CD4-positive, alpha-beta memory T cell (primary cell): Measurements from ENCODE around the gene DLGAP1. TPM values are rescaled to one million over a fixed set of nuclear protein-coding genes. Genes with fewer than 3 reads are reported as not detected.
A peak's percentile ranks its signal among the peaks of the same experiment; 100 is the strongest.

Experiments used
- CTCF ChIA-PET: fragments of 350-600 bp; sonication (Branson Sonifier 250); formaldehyde crosslinking; loops from one replicate; lab custom pipeline; 2021; ENCODE audit warnings: inconsistent platforms; ENCODE audit not compliant: partially characterized antibody; lab: Charles Lee
- POLR2A ChIA-PET: fragments of 350-600 bp; sonication (Branson Sonifier 250); formaldehyde crosslinking; loops from one replicate; lab custom pipeline; 2021; ENCODE audit not compliant: partially characterized antibody; lab: Charles Lee
- DNase-seq, 5 donors: peaks; one replicate each; pipeline versions ENCODE4 v3.0.0 to v3.0.0-alpha.2; 2020 to 2022; ENCODE audit warnings: mixed read lengths in 1 of 5
- H3K27ac ChIP-seq: one replicate; pipeline ENCODE4 v1.7.0; 2013; ENCODE audit warnings: low read depth, low read length
- H3K27me3 ChIP-seq: 2 replicates; pipeline ENCODE4 v1.7.0; 2013; ENCODE audit warnings: mild to moderate bottlenecking, low read length, moderate library complexity; ENCODE audit not compliant: insufficient read depth
- H3K36me3 ChIP-seq: 2 replicates; pipeline ENCODE4 v1.7.0; 2013; ENCODE audit warnings: mild to moderate bottlenecking, low read length, moderate library complexity; ENCODE audit not compliant: insufficient read depth
- H3K4me1 ChIP-seq: 2 replicates; pipeline ENCODE4 v1.7.0; 2013; ENCODE audit warnings: mild to moderate bottlenecking, low read length, moderate library complexity; ENCODE audit not compliant: insufficient read depth
- H3K4me3 ChIP-seq, 2 donors: one replicate each; pipeline ENCODE4 v1.7.0; 2013; ENCODE audit warnings: low read length in 2 of 2, mild to moderate bottlenecking in 1 of 2
- H3K9me3 ChIP-seq, 2 donors: one replicate each; pipeline ENCODE4 v1.7.0; 2013; ENCODE audit warnings: low read length in 2 of 2, control low read depth in 1 of 2; ENCODE audit not compliant: control insufficient read depth in 1 of 2
- H3K27ac Mint-ChIP-seq, 7 donors: one replicate each; pipeline ENCODE4 v1.8.0; 2020 to 2021; ENCODE audit warnings: mixed read lengths in 7 of 7, mild to moderate bottlenecking in 6 of 7, inconsistent platforms in 3 of 7, moderate library complexity in 3 of 7
- H3K27me3 Mint-ChIP-seq, 2 donors: one replicate each; pipeline ENCODE4 v1.8.0; 2020 to 2021; ENCODE audit warnings: mixed read lengths in 2 of 2
- H3K36me3 Mint-ChIP-seq, 2 donors: one replicate each; pipeline ENCODE4 v1.8.0; 2020 to 2021; ENCODE audit warnings: mixed read lengths in 2 of 2, inconsistent platforms in 1 of 2, mild to moderate bottlenecking in 1 of 2
- H3K4me1 Mint-ChIP-seq, 4 donors: one replicate each; pipeline ENCODE4 v1.8.0; 2020 to 2021; ENCODE audit warnings: mixed read lengths in 4 of 4, mild to moderate bottlenecking in 1 of 4
- H3K4me3 Mint-ChIP-seq, 8 donors: one replicate each; pipeline ENCODE4 v1.8.0; 2020 to 2021; ENCODE audit warnings: mixed read lengths in 8 of 8, mild to moderate bottlenecking in 7 of 8, moderate library complexity in 6 of 8, inconsistent platforms in 3 of 8
- H3K9me3 Mint-ChIP-seq, 8 donors: one replicate each; pipeline ENCODE4 v1.8.0; 2020 to 2021; ENCODE audit warnings: mixed read lengths in 8 of 8, mild to moderate bottlenecking in 5 of 8, inconsistent platforms in 3 of 8, moderate library complexity in 1 of 8
- intact Hi-C: fragments of 100-400 bp; cut with micrococcal nuclease; formaldehyde crosslinking; loops from one replicate; pipeline ENCODE4 v1.15.1; 2023
- polyA plus RNA-seq, 2 donors: library from polyadenylated mRNA; unstranded; fragments of 300-500 nt; fragmentation: Illumina TruSeq; gene quantifications; one replicate each; pipeline ENCODE4 v1.2.3, GENCODE V29; 2021
- total RNA-seq, 2 experiments: library from RNA; stranded (reverse); gene quantifications; one replicate each; pipeline ENCODE4 v1.2.3, GENCODE V29; 2021

The DLGAP1 gene
- total and polyA plus RNA-seq, 4 experiments from 2014 or later, result 0.17 to 0.71 (median 0.45) TPM

DNA sequence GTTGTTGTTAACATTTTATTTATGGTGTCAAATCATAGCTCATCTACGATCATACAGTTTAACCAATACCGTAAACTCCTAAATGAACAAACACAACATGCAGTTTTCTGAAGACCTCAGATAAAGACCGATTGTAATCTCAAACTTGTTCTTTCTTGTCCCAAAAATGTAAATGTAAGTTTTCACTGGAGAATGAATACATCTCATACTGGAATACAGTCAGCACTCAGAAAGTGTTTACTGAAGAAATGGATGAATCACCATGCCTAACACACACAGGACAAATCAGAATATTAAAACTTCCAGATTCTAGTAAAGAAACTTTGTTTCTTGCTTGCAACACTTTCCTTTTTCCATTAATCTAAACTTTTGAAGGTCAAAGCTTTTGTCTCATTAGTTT is 380.5 kb downstream of the DLGAP1 start:
- Histone ChIP-seq H3K27ac (no peak overlapping the region), H3K4me3 (no peak overlapping the region), H3K27me3 (no peaks in the 10 kb centered on the region), H3K36me3 (no peaks in the 10 kb centered on the region), H3K4me1 (no peaks in the 10 kb centered on the region), H3K9me3 (no peaks in the 10 kb centered on the region)
- no peak for DNase-seq
- H3K36me3 Mint-ChIP-seq, result no peaks in the 10 kb centered on the region
- H3K27me3 Mint-ChIP-seq, result peaks cover 0 to 4% of the 10 kb centered on the region in 2 donors
- ChIA-PET CTCF (no interaction called here), POLR2A (no interaction called here)
- H3K9me3 Mint-ChIP-seq, result no peaks in the 10 kb centered on the region
- no peak overlapping the region for H3K27ac Mint-ChIP-seq
- H3K4me3 Mint-ChIP-seq, result no peak overlapping the region
- intact Hi-C loops, result no loop called here
- H3K4me1 Mint-ChIP-seq, result no peaks in the 10 kb centered on the region

DNA sequence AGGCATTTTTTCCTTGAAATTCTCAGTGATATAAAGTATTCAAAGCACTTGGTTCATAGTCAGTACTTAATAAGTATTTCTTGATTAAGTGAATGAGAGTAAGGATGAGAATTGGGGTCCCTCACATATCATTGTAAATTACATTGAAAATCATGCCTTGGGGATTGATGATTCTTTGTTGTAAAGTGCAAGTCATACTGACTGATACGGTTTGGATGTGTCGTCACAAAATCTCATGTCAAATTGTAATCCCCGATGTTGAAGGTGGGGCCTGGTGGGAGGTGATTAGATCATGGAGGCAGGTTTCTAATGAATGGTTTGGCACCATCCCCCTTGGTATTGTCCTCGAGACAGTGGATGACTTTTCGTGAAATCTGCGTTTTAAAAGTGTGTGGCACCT is 385.9 kb downstream of the DLGAP1 start:
- Histone ChIP-seq H3K9me3 (no peaks in the 10 kb centered on the region), H3K36me3 (no peaks in the 10 kb centered on the region), H3K27ac (no peak overlapping the region), H3K27me3 (no peaks in the 10 kb centered on the region), H3K4me3 (no peak overlapping the region), H3K4me1 (no peaks in the 10 kb centered on the region)
- Mint-ChIP-seq H3K27me3 (peaks cover 0 to 3% of the 10 kb centered on the region in 2 donors), H3K4me1 (no peaks in the 10 kb centered on the region), H3K4me3 (no peak overlapping the region), H3K36me3 (no peaks in the 10 kb centered on the region), H3K27ac (no peak overlapping the region), H3K9me3 (peaks cover 0 to 14% (median 2%) of the 10 kb centered on the region in 8 donors)
- CTCF ChIA-PET, result interaction anchor here (0.9 to 1.7 kb wide), 4 partner anchors 8 to 297 kb away, joined by 3 to 7 read pairs (median 4); no protein-coding TSS in a partner anchor
- intact Hi-C loops, result no loop called here
- POLR2A ChIA-PET, result no interaction called here
- no peak for DNase-seq

DNA sequence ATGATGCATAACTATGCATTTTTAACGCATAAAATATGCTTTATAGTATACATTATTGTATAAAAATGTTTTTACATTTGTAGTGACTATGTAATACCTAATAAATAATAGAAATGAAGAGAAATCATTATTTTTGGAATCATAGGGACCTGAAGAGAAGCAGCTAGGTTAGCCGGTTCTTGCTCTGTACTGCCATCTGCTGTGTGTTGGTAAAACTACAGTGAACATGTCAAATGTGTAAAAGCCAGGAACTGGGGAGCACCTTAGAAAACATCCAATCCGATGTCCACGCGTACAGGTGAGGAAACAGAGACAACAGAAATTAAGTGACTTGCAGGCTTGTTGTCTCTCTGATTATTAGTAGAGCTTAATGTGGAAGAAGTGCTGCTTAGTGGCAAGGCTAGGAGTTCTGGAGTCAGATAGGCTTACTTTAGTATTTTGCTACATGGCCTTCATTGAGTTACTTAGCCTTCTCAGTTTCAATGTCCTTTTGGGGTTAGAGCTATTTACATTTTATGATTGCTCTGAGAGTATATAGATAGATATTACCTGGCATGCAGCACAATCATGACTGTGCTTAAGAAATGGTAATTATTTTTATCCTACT is 386.5 kb downstream of the DLGAP1 start:
- Mint-ChIP-seq H3K9me3 (peaks cover 0 to 18% (median 2%) of the 10 kb centered on the region in 8 donors), H3K27ac (no peak overlapping the region), H3K4me3 (no peak overlapping the region), H3K4me1 (no peaks in the 10 kb centered on the region), H3K27me3 (peaks cover 0 to 2% of the 10 kb centered on the region in 2 donors), H3K36me3 (no peaks in the 10 kb centered on the region)
- Histone ChIP-seq H3K27me3 (no peaks in the 10 kb centered on the region), H3K9me3 (no peaks in the 10 kb centered on the region), H3K4me1 (no peaks in the 10 kb centered on the region), H3K4me3 (no peak overlapping the region), H3K27ac (no peak overlapping the region), H3K36me3 (no peaks in the 10 kb centered on the region)
- ChIA-PET CTCF (interaction anchor here (0.9 to 1.7 kb wide), 4 partner anchors 9 to 297 kb away, joined by 3 to 7 read pairs (median 4); no protein-coding TSS in a partner anchor), POLR2A (no interaction called here)
- peak in 4 of 5 donors; percentile 3 to 20 (median 20) for DNase-seq
- intact Hi-C loops, result no loop called here

DNA sequence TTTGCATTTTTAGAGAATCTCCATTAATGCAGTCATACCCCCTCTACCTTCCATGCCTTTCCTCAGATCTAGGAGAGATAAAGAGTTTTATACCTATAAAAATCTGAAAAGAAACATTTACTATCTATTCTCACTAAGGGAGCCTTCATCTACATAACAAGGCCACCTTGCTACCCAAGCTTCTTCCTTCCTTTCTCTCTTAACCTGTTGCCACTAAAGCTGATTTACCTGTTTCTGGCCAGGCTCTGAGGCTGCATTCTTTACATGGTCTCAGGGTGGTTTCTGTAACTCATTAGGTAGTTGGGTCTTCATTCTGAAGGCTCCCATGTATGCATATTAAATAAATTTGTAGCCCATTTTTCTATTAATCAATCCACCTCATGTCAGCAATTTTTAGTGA is 391.6 kb downstream of the DLGAP1 start:
- Mint-ChIP-seq H3K27me3 (no peaks in the 10 kb centered on the region), H3K4me1 (no peaks in the 10 kb centered on the region), H3K27ac (no peak overlapping the region), H3K9me3 (peaks cover 4 to 31% (median 13%) of the 10 kb centered on the region in 8 donors), H3K36me3 (no peaks in the 10 kb centered on the region), H3K4me3 (no peak overlapping the region)
- Histone ChIP-seq H3K4me3 (no peak overlapping the region), H3K9me3 (no peaks in the 10 kb centered on the region), H3K4me1 (no peaks in the 10 kb centered on the region), H3K27me3 (no peaks in the 10 kb centered on the region), H3K27ac (no peak overlapping the region), H3K36me3 (no peaks in the 10 kb centered on the region)
- CTCF ChIA-PET, result interaction anchor here (1.3 kb wide), 1 partner anchor 44 kb away, joined by 3 read pairs; no protein-coding TSS in a partner anchor
- POLR2A ChIA-PET, result no interaction called here
- intact Hi-C loops, result no loop called here
- no peak for DNase-seq

DNA sequence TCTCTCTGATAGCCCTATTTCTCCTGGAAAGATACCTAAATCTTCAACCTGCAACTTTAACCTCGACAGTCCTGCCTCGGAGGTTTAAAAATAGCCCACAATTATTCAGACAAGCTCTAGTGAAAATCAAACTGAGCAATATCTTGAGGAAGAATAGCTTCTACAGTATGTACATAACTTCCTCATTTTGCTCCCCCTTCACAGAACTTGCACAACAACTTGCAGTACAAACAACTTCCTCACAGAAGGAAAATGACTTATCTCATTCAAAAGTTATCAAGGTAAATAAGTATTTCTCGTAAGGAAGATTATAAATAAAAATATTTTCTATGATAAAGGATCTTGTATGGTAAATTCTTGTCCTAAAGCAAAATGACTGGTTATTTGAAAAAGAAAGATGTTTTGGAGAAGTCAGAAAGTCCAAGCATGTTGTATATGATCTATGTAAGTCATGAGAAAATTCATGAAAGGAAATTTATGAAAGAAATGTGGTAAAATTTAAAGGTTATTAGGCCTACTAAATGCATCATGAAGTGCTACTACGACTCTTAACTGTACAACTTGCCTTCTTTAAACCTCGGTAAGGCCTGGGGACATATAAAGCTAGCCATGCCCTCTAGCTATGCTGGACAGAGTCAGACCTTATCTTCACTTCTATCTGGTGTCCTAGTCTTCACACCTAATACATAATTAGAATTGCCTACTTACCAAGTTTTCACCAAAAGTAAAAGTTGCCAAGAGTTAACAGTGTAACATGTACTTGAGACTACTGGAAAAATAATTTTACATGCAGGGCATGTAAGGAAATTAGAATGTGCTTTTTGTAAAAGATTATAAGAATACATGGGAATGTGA is 394.5 kb downstream of the DLGAP1 start:
- Histone ChIP-seq H3K4me1 (no peaks in the 10 kb centered on the region), H3K36me3 (no peaks in the 10 kb centered on the region), H3K27ac (no peak overlapping the region), H3K27me3 (no peaks in the 10 kb centered on the region), H3K9me3 (no peaks in the 10 kb centered on the region), H3K4me3 (no peak overlapping the region)
- Mint-ChIP-seq H3K4me3 (no peak overlapping the region), H3K27me3 (peaks cover 0 to 3% of the 10 kb centered on the region in 2 donors), H3K4me1 (no peaks in the 10 kb centered on the region), H3K36me3 (no peaks in the 10 kb centered on the region), H3K9me3 (peaks cover 2 to 18% (median 12%) of the 10 kb centered on the region in 8 donors), H3K27ac (no peak overlapping the region)
- intact Hi-C loops, result no loop called here
- ChIA-PET POLR2A (no interaction called here), CTCF (no interaction called here)
- no peak for DNase-seq

DNA sequence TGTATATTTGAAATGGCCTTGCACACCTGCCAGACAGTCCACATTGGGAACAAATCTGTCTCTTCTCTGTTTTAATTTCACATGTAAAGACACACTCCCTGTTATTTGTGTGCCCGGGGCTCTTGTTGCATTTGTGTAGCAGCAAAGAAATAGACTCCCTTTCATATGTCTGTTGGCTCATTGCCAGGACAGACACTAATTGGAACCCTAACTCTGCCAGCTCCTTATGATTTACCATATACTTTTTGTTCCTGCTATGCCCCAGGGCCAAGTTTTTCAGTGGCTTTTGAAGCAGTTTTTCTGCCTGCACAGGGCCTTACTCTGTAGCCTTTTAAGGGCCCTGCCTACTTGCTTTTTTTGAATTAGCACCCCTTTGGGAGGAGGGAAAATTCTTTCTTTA is 396.9 kb downstream of the DLGAP1 start:
- Mint-ChIP-seq H3K4me1 (no peaks in the 10 kb centered on the region), H3K27me3 (peaks cover 0 to 3% of the 10 kb centered on the region in 2 donors), H3K27ac (no peak overlapping the region), H3K4me3 (no peak overlapping the region), H3K9me3 (peaks cover 2 to 16% (median 12%) of the 10 kb centered on the region in 8 donors), H3K36me3 (no peaks in the 10 kb centered on the region)
- Histone ChIP-seq H3K36me3 (no peaks in the 10 kb centered on the region), H3K4me3 (no peak overlapping the region), H3K27me3 (no peaks in the 10 kb centered on the region), H3K27ac (no peak overlapping the region), H3K4me1 (no peaks in the 10 kb centered on the region), H3K9me3 (no peaks in the 10 kb centered on the region)
- POLR2A ChIA-PET, result no interaction called here
- intact Hi-C loops, result no loop called here
- DNase-seq, result no peak
- CTCF ChIA-PET, result no interaction called here

DNA sequence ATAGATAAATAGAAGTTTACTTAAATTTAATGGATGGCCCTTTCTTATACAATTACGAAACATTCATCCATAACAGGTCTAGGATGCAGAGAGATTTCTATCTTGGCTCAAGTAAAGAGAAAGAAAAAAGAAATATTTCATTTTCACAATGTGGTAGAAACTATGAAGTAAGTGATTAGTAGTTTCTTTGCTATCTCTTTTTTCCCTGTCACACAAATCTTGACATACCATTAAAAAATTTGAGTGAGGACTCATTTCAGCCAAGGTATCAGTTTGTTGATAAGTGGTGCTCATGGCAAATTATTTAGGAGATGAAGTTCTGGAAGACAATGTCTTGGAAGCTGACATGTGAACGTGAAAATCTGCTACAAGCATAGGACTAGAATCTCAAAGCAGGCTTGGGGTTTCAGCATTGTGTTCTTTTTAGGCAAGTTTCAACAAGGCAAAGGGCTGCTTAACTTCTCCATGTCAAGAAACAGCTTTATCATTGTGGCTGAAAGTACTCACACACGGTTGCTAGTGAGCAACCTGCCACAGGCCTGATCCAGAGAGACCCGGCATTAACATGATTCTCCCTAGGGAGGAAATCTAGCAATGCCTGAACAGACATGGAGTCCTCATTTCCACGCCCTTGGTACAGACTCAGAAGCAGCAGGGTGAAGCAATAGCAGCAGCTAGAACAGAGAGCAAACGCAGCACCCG is 414.6 kb downstream of the DLGAP1 start:
- no peaks in the 10 kb centered on the region for H3K36me3 Mint-ChIP-seq
- peaks cover 4 to 13% of the 10 kb centered on the region in 2 donors for H3K27me3 Mint-ChIP-seq
- Histone ChIP-seq H3K27ac (no peak overlapping the region), H3K36me3 (no peaks in the 10 kb centered on the region), H3K9me3 (no peaks in the 10 kb centered on the region), H3K4me3 (no peak overlapping the region), H3K27me3 (no peaks in the 10 kb centered on the region), H3K4me1 (no peaks in the 10 kb centered on the region)
- no peaks in the 10 kb centered on the region for H3K9me3 Mint-ChIP-seq
- H3K27ac Mint-ChIP-seq, result no peak overlapping the region
- POLR2A ChIA-PET, result no interaction called here
- no peaks in the 10 kb centered on the region for H3K4me1 Mint-ChIP-seq
- CTCF ChIA-PET, result no interaction called here
- DNase-seq, result no peak
- no peak overlapping the region for H3K4me3 Mint-ChIP-seq
- intact Hi-C loops, result no loop called here
